Adrenal gland (tissue), 12 donors: Measurements from ENCODE around the gene CACNA1C. TPM values are rescaled to one million over a fixed set of nuclear protein-coding genes. Genes with fewer than 3 reads are reported as not detected.

Source experiments
- DNase-seq, 7 donors: peaks; one replicate each; pipeline ENCODE4 v3.0.0-alpha.2; 2019 to 2020
- H3K27ac ChIP-seq, 5 donors: fragments of 200-600 bp; sonication (generic) in 4 of 5; 1 replicate in 3 of 5; 2 replicates in 2 of 5; pipeline versions ENCODE4 v1.5.1 to v1.8.0; 2016 to 2020; ENCODE audit warnings: mild to moderate bottlenecking in 1 of 5
- H3K27me3 ChIP-seq: fragments of 200-600 bp; 2 replicates; pipeline ENCODE4 v1.8.0; 2021
- H3K36me3 ChIP-seq, 2 donors: fragments of 200-600 bp; replicated peaks in 1 of 2; 1 replicate in 1 of 2; 2 replicates in 1 of 2; pipeline versions ENCODE4 v1.5.1 to v1.8.0; 2018 to 2022
- H3K4me1 ChIP-seq, 2 donors: fragments of 200-600 bp; replicated peaks in 1 of 2; 1 replicate in 1 of 2; 2 replicates in 1 of 2; pipeline versions ENCODE4 v1.5.1 to v1.8.0; 2018 to 2021
- H3K4me3 ChIP-seq, 4 donors: fragments of 200-600 bp; sonication (generic) in 3 of 4; one replicate each; pipeline ENCODE4 v1.5.1; 2016 to 2018
- H3K9me3 ChIP-seq, 3 donors: fragments of 200-600 bp; sonication (generic) in 1 of 3; replicated peaks in 1 of 3; 1 replicate in 2 of 3; 2 replicates in 1 of 3; pipeline versions ENCODE4 v1.5.1 to v1.8.0; 2016 to 2021
- CTCF ChIP-seq, 6 experiments: fragments of 450-650 bp in 4 of 6; fragments of 200-600 bp in 2 of 6; sonication (generic) in 1 of 6; IDR thresholded peaks; 1 replicate in 5 of 6; 2 replicates in 1 of 6; pipeline versions ENCODE4 v1.5.1 to v1.8.0; 2016 to 2021; ENCODE audit warnings: antibody characterized with exemption in 6 of 6, mild to moderate bottlenecking in 2 of 6, moderate library complexity in 1 of 6
- POLR2A ChIP-seq, 2 donors: fragments of 450-650 bp; IDR thresholded peaks; one replicate each; pipeline ENCODE4 v1.6.1; 2017; ENCODE audit warnings: antibody characterized with exemption in 2 of 2, mild to moderate bottlenecking in 2 of 2, moderate library complexity in 1 of 2
- WGBS, 4 donors: extraction: QIAGEN DNeasy Blood & Tissue Kit in 2 of 4; methylation state at CpG; one replicate each; pipeline versions ENCODE4 v1.1.5 to v1.1.7; 2013 to 2017; 5-methylcytosine and 5-hydroxymethylcytosine counted together
- intact Hi-C, 2 donors: fragments of 100-400 bp; cut with DNase I; formaldehyde crosslinking; loops; one replicate each; pipeline versions ENCODE4 v1.14.1 to v1.15.0; 2022 to 2023
- polyA plus RNA-seq, 3 donors: library from polyadenylated mRNA; stranded (reverse); fragments of 200-250 nt in 2 of 3; fragments of 350-450 nt in 1 of 3; fragmentation: Illumina TruSeq in 1 of 3; extraction: RNeasy Lipid Tissue Mini Kit (QIAGEN cat#74804) in 1 of 3; gene quantifications; one replicate each; pipeline ENCODE4 v1.2.3, GENCODE V29; 2013 to 2014
- total RNA-seq, 9 donors: library from RNA; depleted of rRNA in 4 of 9; stranded (reverse); fragments of >200 nt in 4 of 9; fragments of 120-200 nt in 1 of 9; fragmentation: NEBNext Ultra II Directional in 1 of 9; extraction: Animal tissue kit (Norgen Biotek cat#: 25700) in 1 of 9; gene quantifications; one replicate each; pipeline versions ENCODE4 v1.1.0 to v1.2.4, GENCODE V29; 2013 to 2023
- donor health status: healthy with polysubstance abuse.
- donor health status: Bipolar disorder and iron deficiency.
- donor health status: DM: yes; HTN: yes; CAD: no.
- donor health status: DM: no; HTN: no; CAD: no.
- donor health status: DM: no; HTN: no; CAD: no.
- donor health status: DM: yes; HTN: yes; CAD: no.

Gene CACNA1C
- total and polyA plus RNA-seq, 12 donors: 1.4 to 5.8 (median 3.5) TPM

GRCh38 chr12:2697057-2697800 is 644.4 kb downstream of the CACNA1C start:
- no peaks in the 10 kb centered on the region for H3K27me3 ChIP-seq
- H3K27ac ChIP-seq: no peak overlapping the region
- no peaks in the 10 kb centered on the region for H3K9me3 ChIP-seq
- no peak for DNase-seq
- H3K36me3 ChIP-seq: no peaks in the 10 kb centered on the region
- no peak for TF ChIP-seq CTCF (IDR thresholded peaks at IDR 0.05)
- no peak for TF ChIP-seq POLR2A (IDR thresholded peaks at IDR 0.05)
- H3K4me3 ChIP-seq: no peak overlapping the region
- 71 to 79% (median 73%) methylated on average over 9 to 10 of the region's 10 CpGs for WGBS, 4 donors
- intact Hi-C loops: no loop called here
- H3K4me1 ChIP-seq: no peaks in the 10 kb centered on the region

GRCh38 chr12:2698566-2698965 is 645.8 kb downstream of the CACNA1C start:
- WGBS, 4 donors: 62 to 80% (median 75%) methylated on average over 1 of the region's 1 CpG
- no peak for TF ChIP-seq POLR2A (IDR thresholded peaks at IDR 0.05)
- TF ChIP-seq CTCF (IDR thresholded peaks at IDR 0.05): no peak
- DNase-seq: no peak
- intact Hi-C loops: no loop called here
- H3K4me1 ChIP-seq: no peaks in the 10 kb centered on the region
- no peaks in the 10 kb centered on the region for H3K36me3 ChIP-seq
- H3K27ac ChIP-seq: no peak overlapping the region
- H3K9me3 ChIP-seq: no peaks in the 10 kb centered on the region
- H3K27me3 ChIP-seq: no peaks in the 10 kb centered on the region
- H3K4me3 ChIP-seq: no peak overlapping the region

- Histone ChIP-seq H3K36me3 (no peaks in the 10 kb centered on the region), H3K9me3 (peaks cover 0 to 8% (median 8%) of the 10 kb centered on the region in 3 donors), H3K27me3 (peaks cover 4% of the 10 kb centered on the region), H3K4me1 (no peaks in the 10 kb centered on the region), H3K27ac (no peak overlapping the region), H3K4me3 (no peak overlapping the region)
- TF ChIP-seq POLR2A (IDR thresholded peaks at IDR 0.05): no peak
- TF ChIP-seq CTCF (IDR thresholded peaks at IDR 0.05): no peak
- intact Hi-C loops: no loop called here
- WGBS, 4 donors: 15 to 35% (median 32%) methylated on average over 1 of the region's 1 CpG
- no peak for DNase-seq
Measured at GRCh38 chr12:2710701-2711100, 657.9 kb downstream of the CACNA1C start.

- intact Hi-C loops: no loop called here
- DNase-seq: no peak
Measured at GRCh38 chr12:2719392-2719791, 666.6 kb downstream of the CACNA1C start.

More at GRCh38 chr12:2719392-2719791, 666.6 kb downstream of the CACNA1C start:
- 62 to 70% (median 66%) methylated on average over 2 of the region's 2 CpGs for whole genome bisulfite sequencing, 4 donors
- Histone ChIP-seq H3K9me3 (no peaks in the 10 kb centered on the region), H3K4me1 (no peaks in the 10 kb centered on the region), H3K36me3 (no peaks in the 10 kb centered on the region), H3K27me3 (peaks cover 3% of the 10 kb centered on the region), H3K27ac (no peak overlapping the region), H3K4me3 (no peak overlapping the region)
- TF ChIP-seq CTCF (IDR thresholded peaks at IDR 0.05) (no peak), POLR2A (IDR thresholded peaks at IDR 0.05) (no peak)
